ENCODE measurements around the gene HERPUD2.

- TF ChIP-seq, protein P1, sequence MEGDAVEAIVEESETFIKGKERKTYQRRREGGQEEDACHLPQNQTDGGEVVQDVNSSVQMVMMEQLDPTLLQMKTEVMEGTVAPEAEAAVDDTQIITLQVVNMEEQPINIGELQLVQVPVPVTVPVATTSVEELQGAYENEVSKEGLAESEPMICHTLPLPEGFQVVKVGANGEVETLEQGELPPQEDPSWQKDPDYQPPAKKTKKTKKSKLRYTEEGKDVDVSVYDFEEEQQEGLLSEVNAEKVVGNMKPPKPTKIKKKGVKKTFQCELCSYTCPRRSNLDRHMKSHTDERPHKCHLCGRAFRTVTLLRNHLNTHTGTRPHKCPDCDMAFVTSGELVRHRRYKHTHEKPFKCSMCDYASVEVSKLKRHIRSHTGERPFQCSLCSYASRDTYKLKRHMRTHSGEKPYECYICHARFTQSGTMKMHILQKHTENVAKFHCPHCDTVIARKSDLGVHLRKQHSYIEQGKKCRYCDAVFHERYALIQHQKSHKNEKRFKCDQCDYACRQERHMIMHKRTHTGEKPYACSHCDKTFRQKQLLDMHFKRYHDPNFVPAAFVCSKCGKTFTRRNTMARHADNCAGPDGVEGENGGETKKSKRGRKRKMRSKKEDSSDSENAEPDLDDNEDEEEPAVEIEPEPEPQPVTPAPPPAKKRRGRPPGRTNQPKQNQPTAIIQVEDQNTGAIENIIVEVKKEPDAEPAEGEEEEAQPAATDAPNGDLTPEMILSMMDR (IDR thresholded peaks at IDR 0.05): no peak
- TF ChIP-seq EZH2 (IDR thresholded peaks at IDR 0.05): no peak
Measured at GRCh38 chr7:35734001-35734483, 39.1 kb upstream of the HERPUD2 start.

Measured in neural progenitor cell (in vitro differentiated cells).